Heart right ventricle (tissue), 16 donors: ENCODE measurements around the gene CCR6. TPM values are rescaled to one million over a fixed set of nuclear protein-coding genes. Genes with fewer than 3 reads are reported as not detected.

Experiments
- ATAC-seq, 8 donors: fragments of 200-7000 bp; cut with Tn5 transposase; one replicate each; pipeline ENCODE4 v1.9.1; 2020; ENCODE audit warnings: mild to moderate bottlenecking in 8 of 8, moderate library complexity in 8 of 8, moderate number of reproducible peaks in 1 of 8
- DNase-seq, 2 donors: peaks; one replicate each; pipeline ENCODE4 v3.0.0-alpha.2; 2020
- H3K27ac ChIP-seq, 10 donors: fragments of 200-600 bp; sonication (generic) in 2 of 10; one replicate each; pipeline versions ENCODE4 v1.5.0 to v1.8.0; 2020 to 2022; ENCODE audit warnings: mild to moderate bottlenecking in 3 of 10
- H3K27me3 ChIP-seq, 7 donors: fragments of 200-600 bp; one replicate each; pipeline ENCODE4 v1.8.0; 2021 to 2022; ENCODE audit warnings: mild to moderate bottlenecking in 2 of 7
- H3K36me3 ChIP-seq, 9 donors: fragments of 200-600 bp; sonication (generic) in 1 of 9; one replicate each; pipeline versions ENCODE4 v1.5.0 to v1.8.0; 2020 to 2022; ENCODE audit warnings: mild to moderate bottlenecking in 2 of 9
- H3K4me1 ChIP-seq, 9 donors: fragments of 200-600 bp; sonication (generic) in 1 of 9; one replicate each; pipeline versions ENCODE4 v1.5.0 to v1.8.0; 2020 to 2022; ENCODE audit warnings: mild to moderate bottlenecking in 4 of 9
- H3K4me3 ChIP-seq, 10 donors: fragments of 200-600 bp; sonication (generic) in 2 of 10; one replicate each; pipeline versions ENCODE4 v1.5.0 to v1.8.0; 2020 to 2022; ENCODE audit warnings: mild to moderate bottlenecking in 7 of 10, moderate library complexity in 2 of 10
- H3K9me3 ChIP-seq, 11 donors: fragments of 200-600 bp in 10 of 11; sonication (generic) in 2 of 11; one replicate each; pipeline versions ENCODE4 v1.5.0 to v1.8.0; 2013 to 2022; ENCODE audit warnings: mild to moderate bottlenecking in 2 of 11, control low read depth in 1 of 11, moderate library complexity in 1 of 11
- WGBS, 2 donors: extraction: QIAGEN DNeasy Blood & Tissue Kit; methylation state at CpG; one replicate each; pipeline ENCODE4 v1.1.7; 2013; ENCODE audit warnings: inconsistent platforms in 1 of 2; 5-methylcytosine and 5-hydroxymethylcytosine counted together
- intact Hi-C, 10 donors: fragments of 100-400 bp; cut with DNase I; formaldehyde crosslinking; loops; one replicate each; pipeline versions ENCODE4 v1.11.1 to v1.14.2; 2022
- polyA plus RNA-seq, 2 donors: library from polyadenylated mRNA; stranded (reverse); fragments of 200-250 nt; gene quantifications; one replicate each; pipeline ENCODE4 v1.2.3, GENCODE V29; 2013
- total RNA-seq, 10 donors: library from RNA; stranded (reverse); fragmentation: NEBNext Ultra II Directional in 3 of 10; extraction: Animal tissue kit (Norgen Biotek cat#: 25700) in 3 of 10; gene quantifications; one replicate each; pipeline versions ENCODE4 v1.2.1 to v1.2.4, GENCODE V29; 2021 to 2023
- TF ChIP-seq, protein P1 (sequence below), 9 donors: fragments of 200-600 bp; sonication (generic) in 2 of 9; IDR thresholded peaks; one replicate each; pipeline versions ENCODE4 v1.5.0 to v1.8.0; 2021 to 2022; ENCODE audit warnings: antibody characterized with exemption in 9 of 9, mild to moderate bottlenecking in 5 of 9, moderate library complexity in 1 of 9
- donor health status: Arrhythmogenic right ventricular cardiomyopathy.
- donor health status: ischemic (EF 13 %, LVEDD 7.1; RV severe dilation, severe dysfunction).
- donor health status: healthy with polysubstance abuse.
- donor health status: DM: no; HTN: yes; CAD: no.
- donor health status: DM: no; HTN: no; CAD: no.
- donor health status: ischemic (EF 25% LVEDD 6.9; RV normal size, moderate dysfunction).
- donor health status: ischemic (EF 25% LVEDD 5.7; RV mildly dilated, moderate dysfunction).
- donor health status: healthy.
- donor health status: DM: yes; HTN: yes; CAD: no.
- donor health status: Ischemic cardiomyopathy.
- donor health status: ischemic (EF 35%, LVEDD 5.7; RV mildly dilated, moderate dysfunction).
- donor health status: nonischemic (EF 11% LVEDD 7.7; RV severe dilation, severe dysfunction).
- donor health status: DM: yes; HTN: yes; CAD: no.
- donor health status: PGD.
- donor health status: ischemic (EF 29% LVEDD 5.4; RV normal size, mild dysfunction).
- donor health status: nonischemic (EF 23%, LVEDD 6.1; RV moderate dilation, normal function).

The CCR6 gene
- total and polyA plus RNA-seq, 12 donors: 0.13 to 0.37 (median 0.16) TPM; not detected in 9

DNA sequence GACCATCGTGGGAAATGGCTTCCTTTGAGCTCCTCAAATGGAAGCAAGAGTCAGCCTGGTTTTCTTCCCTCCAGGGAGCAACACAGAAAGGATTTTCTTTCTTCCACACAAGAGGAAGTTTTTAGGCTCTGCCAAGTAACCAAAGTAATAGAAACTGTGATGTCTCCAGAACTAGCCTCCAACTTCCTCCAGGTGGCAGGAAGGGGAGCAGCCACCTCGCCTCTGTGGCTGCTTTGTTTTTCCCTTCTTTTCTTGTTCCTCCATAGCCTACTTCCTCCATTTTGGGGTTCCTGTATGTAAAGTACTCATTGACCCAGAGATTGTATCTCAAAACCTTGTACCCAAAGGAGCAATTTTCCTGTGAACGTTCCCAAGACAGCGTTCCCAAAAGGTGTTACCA is 32.7 kb upstream of the CCR6 start:
- 61 to 75% methylated on average over 4 of the region's 4 CpGs for WGBS, 2 donors
- H3K27me3 ChIP-seq: peaks cover 0 to under 1% (median 0%) of the 10 kb centered on the region in 7 donors
- DNase-seq (no peak), ATAC-seq (peak in 2 of 8 donors; percentile 31 to 41)
- no peaks in the 10 kb centered on the region for H3K36me3 ChIP-seq
- TF ChIP-seq, protein P1, sequence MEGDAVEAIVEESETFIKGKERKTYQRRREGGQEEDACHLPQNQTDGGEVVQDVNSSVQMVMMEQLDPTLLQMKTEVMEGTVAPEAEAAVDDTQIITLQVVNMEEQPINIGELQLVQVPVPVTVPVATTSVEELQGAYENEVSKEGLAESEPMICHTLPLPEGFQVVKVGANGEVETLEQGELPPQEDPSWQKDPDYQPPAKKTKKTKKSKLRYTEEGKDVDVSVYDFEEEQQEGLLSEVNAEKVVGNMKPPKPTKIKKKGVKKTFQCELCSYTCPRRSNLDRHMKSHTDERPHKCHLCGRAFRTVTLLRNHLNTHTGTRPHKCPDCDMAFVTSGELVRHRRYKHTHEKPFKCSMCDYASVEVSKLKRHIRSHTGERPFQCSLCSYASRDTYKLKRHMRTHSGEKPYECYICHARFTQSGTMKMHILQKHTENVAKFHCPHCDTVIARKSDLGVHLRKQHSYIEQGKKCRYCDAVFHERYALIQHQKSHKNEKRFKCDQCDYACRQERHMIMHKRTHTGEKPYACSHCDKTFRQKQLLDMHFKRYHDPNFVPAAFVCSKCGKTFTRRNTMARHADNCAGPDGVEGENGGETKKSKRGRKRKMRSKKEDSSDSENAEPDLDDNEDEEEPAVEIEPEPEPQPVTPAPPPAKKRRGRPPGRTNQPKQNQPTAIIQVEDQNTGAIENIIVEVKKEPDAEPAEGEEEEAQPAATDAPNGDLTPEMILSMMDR (IDR thresholded peaks at IDR 0.05): no peak
- peaks cover 0 to 30% (median 12%) of the 10 kb centered on the region in 11 donors for H3K9me3 ChIP-seq
- no peak overlapping the region for H3K4me3 ChIP-seq
- peaks cover 0 to 56% (median 7%) of the 10 kb centered on the region in 9 donors for H3K4me1 ChIP-seq
- H3K27ac ChIP-seq: peak overlapping the region in 1 of 10 donors; percentile 81
- intact Hi-C loops: no loop called here

GRCh38 chr6:167091026-167091804 is 31.7 kb upstream of the CCR6 start:
- Histone ChIP-seq H3K27ac (peak overlapping the region in 1 of 10 donors; percentile 81), H3K27me3 (peaks cover 0 to 8% (median 0%) of the 10 kb centered on the region in 7 donors), H3K4me1 (peaks cover 0 to 62% (median 7%) of the 10 kb centered on the region in 9 donors), H3K4me3 (no peak overlapping the region), H3K36me3 (no peaks in the 10 kb centered on the region), H3K9me3 (peaks cover 0 to 26% (median 12%) of the 10 kb centered on the region in 11 donors)
- intact Hi-C loops: no loop called here
- TF ChIP-seq, protein P1 (IDR thresholded peaks at IDR 0.05): no peak
- ATAC-seq (peak in 4 of 8 donors; percentile 21 to 39 (median 36)), DNase-seq (no peak)
- 84 to 85% methylated on average over 16 of the region's 16 CpGs for WGBS, 2 donors

- ATAC-seq (peak in 4 of 8 donors; percentile 28 to 71 (median 48)), DNase-seq (peak in 1 of 2 donors; percentile 30)
- Histone ChIP-seq H3K4me3 (no peak overlapping the region), H3K36me3 (no peaks in the 10 kb centered on the region), H3K4me1 (peaks cover 0 to 62% (median 7%) of the 10 kb centered on the region in 9 donors), H3K27me3 (peaks cover 0 to 8% (median 0%) of the 10 kb centered on the region in 7 donors), H3K27ac (peak overlapping the region in 1 of 10 donors; percentile 81), H3K9me3 (peaks cover 0 to 20% (median 10%) of the 10 kb centered on the region in 11 donors)
- TF ChIP-seq, protein P1 (IDR thresholded peaks at IDR 0.05): no peak
- 31 to 45% methylated on average over 7 of the region's 7 CpGs for WGBS, 2 donors
- intact Hi-C loops: no loop called here
Observed at GRCh38 chr6:167091805-167092107, 31.1 kb upstream of the CCR6 start.

GRCh38 chr6:167092672-167093339 is 30.1 kb upstream of the CCR6 start:
- peaks cover 0 to 10% (median 4%) of the 10 kb centered on the region in 11 donors for H3K9me3 ChIP-seq
- 84 to 88% methylated on average over 16 of the region's 16 CpGs for WGBS, 2 donors
- H3K4me1 ChIP-seq: peaks cover 0 to 62% (median 7%) of the 10 kb centered on the region in 9 donors
- intact Hi-C loops: no loop called here
- peaks cover 0 to 8% (median 0%) of the 10 kb centered on the region in 7 donors for H3K27me3 ChIP-seq
- ATAC-seq (no peak), DNase-seq (no peak)
- no peaks in the 10 kb centered on the region for H3K36me3 ChIP-seq
- TF ChIP-seq, protein P1 (IDR thresholded peaks at IDR 0.05): no peak
- peak overlapping the region in 1 of 10 donors; percentile 43 for H3K27ac ChIP-seq
- H3K4me3 ChIP-seq: no peak overlapping the region
